GM18519 (cell line): ENCODE measurements around the gene AJAP1.
"Not testable (repeated sequence)": the region's sequence is repeated elsewhere in the genome, so short reads cannot be mapped to it uniquely, and the experiment has no call there.

Experiments
- ATAC-seq: cut with Tn5 transposase; IDR thresholded peaks from one replicate; pipeline ENCODE4 v1.9.1; 2021; ENCODE audit warnings: mild to moderate bottlenecking, moderate library complexity; ENCODE audit not compliant: unreplicated experiment, low FRiP score

AJAP1 gene

GRCh38 chr1:4657244-4657789 is 2.9 kb downstream of the AJAP1 start:
- ATAC-seq = no peak

- ATAC-seq = no peak
These were observed 3.6 kb downstream of the AJAP1 start for GRCh38 chr1:4657960-4658541.

GRCh38 chr1:4658643-4659628 is 4.5 kb downstream of the AJAP1 start:
- ATAC-seq = no peak

- ATAC-seq = no peak
These were observed 6.6 kb downstream of the AJAP1 start for GRCh38 chr1:4660917-4661594.

- ATAC-seq = no peak
These were observed 7.1 kb downstream of the AJAP1 start for GRCh38 chr1:4661595-4661917.

GRCh38 chr1:4662168-4662567 is 7.8 kb downstream of the AJAP1 start:
- no peak for ATAC-seq

GRCh38 chr1:4662723-4663122 is 8.3 kb downstream of the AJAP1 start:
- no peak for ATAC-seq

GRCh38 chr1:4664095-4664494 is 9.7 kb downstream of the AJAP1 start:
- ATAC-seq = no peak

GRCh38 chr1:4664606-4665005 is 10.2 kb downstream of the AJAP1 start:
- no peak for ATAC-seq

GRCh38 chr1:4665456-4665855 is 11.0 kb downstream of the AJAP1 start:
- ATAC-seq = no peak

- not testable (repeated sequence) for ATAC-seq
These were observed 12.3 kb downstream of the AJAP1 start for GRCh38 chr1:4666683-4667082.

GRCh38 chr1:4668743-4669700 is 14.6 kb downstream of the AJAP1 start:
- no peak for ATAC-seq

- no peak for ATAC-seq
These were observed 15.9 kb downstream of the AJAP1 start for GRCh38 chr1:4670265-4670664.

- ATAC-seq = no peak
These were observed 17.4 kb downstream of the AJAP1 start for GRCh38 chr1:4671828-4672227.

GRCh38 chr1:4673494-4673893 is 19.1 kb downstream of the AJAP1 start:
- no peak for ATAC-seq

GRCh38 chr1:4674117-4674516 is 19.7 kb downstream of the AJAP1 start:
- ATAC-seq = no peak

GRCh38 chr1:4674676-4675075 is 20.3 kb downstream of the AJAP1 start:
- ATAC-seq = no peak

GRCh38 chr1:4675454-4676186 is 21.2 kb downstream of the AJAP1 start:
- ATAC-seq = no peak

GRCh38 chr1:4676253-4676652 is 21.8 kb downstream of the AJAP1 start:
- no peak for ATAC-seq
